ENCODE results near the gene HNRNPA2B1. TPM values are rescaled to one million over a fixed set of nuclear protein-coding genes. Genes with fewer than 3 reads are reported as not detected.
"Not testable (repeated sequence)": the region's sequence is repeated elsewhere in the genome, so short reads cannot be mapped to it uniquely, and the experiment has no call there.

The HNRNPA2B1 gene
- polyA plus RNA-seq, 3 donors, result 1,474 to 1,810 (median 1,601) TPM

- no peak for DNase-seq (ENCODE audit: low read depth in 3 of 3, low spot score in 2 of 3)
Observed at GRCh38 chr7:26167303-26167934, 33.1 kb downstream of the HNRNPA2B1 start.

DNA sequence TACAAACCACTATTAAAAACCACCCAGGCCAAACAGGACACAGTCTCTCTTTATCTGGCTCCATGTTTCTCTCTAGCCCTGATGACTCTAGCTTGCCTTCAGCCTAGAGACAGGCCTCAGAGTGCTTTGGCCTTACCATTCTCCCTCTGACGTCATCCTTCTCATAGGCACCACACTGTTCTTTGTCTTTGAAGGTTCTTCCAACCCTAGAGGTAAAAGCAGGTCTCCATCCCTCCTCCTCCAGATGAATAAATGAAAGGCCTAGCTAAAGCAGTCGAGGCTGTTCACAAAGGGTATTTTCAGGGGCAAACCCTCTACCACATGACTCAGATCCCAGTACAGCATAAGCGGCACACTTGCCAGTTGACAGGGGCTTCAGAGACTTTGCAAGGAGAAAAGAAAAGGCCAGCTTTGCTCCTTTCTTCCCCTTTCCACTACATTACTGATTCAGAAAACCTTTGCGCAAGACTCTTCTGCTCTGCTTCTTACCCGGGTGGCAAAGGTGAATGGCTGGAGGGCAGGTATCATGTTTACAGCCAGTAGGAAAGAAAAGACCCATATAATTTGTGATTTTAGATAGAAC lies 33.8 kb downstream of the HNRNPA2B1 start:
- no peak for DNase-seq (ENCODE audit: low read depth in 3 of 3, low spot score in 2 of 3)

DNA sequence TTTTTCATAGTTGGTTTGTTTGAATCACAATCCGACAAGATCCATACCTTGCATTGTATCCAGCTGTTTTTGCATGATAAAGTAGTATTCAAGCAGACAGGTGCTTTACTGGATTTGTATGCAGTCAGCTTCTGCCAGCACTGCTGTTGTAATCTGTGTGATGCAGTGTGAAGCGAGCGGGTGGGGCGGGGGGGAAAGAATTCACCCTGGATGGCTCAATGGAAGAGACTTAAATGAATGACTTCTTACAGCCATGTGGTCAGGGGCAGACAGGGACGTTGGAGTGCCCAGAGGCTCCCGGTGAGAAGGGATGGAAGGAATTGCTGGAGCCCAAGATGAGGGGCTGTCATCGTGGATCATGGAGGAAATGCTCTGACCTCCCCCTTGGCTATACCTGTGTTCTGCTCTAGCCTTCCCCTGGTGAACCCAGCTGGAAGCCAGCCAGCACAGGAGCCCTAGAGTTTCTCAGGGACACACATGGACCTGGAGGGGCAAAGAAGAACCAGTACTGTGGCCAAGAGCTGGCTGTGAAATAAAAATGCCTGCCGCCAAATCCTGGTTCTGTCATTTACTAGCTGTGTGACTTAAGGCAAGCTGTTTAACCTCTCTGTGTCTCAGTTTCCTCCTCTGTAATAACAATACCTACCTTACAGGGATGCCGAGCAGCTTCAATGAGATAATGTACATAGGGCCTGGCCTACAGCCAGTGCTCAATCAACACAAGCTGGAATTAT lies 34.4 kb downstream of the HNRNPA2B1 start:
- no peak for DNase-seq (ENCODE audit: low read depth in 3 of 3, low spot score in 2 of 3)

DNA sequence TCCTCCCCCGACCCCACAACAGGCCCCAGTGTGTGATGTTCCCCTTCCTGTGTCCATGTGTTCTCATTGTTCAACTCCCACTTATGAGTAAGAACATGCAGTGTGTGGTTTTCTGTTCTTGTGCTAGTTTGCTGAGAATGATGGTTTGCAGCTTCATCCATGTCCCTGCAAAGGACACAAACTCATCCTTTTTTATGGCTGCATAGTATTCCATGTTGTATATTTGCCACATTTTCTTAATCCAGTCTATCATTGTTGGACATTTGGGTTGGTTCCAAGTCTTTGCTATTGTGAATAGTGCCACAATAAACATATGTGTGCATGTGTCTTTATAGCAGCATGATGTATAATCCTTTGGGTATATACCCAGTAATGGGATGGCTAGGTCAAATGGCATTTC lies 36.7 kb downstream of the HNRNPA2B1 start:
- not testable (repeated sequence) for DNase-seq (ENCODE audit: low read depth in 3 of 3, low spot score in 2 of 3)

- no peak for DNase-seq (ENCODE audit: low read depth in 3 of 3, low spot score in 2 of 3)
Observed at GRCh38 chr7:26162431-26162830, 38.1 kb downstream of the HNRNPA2B1 start.

- no peak for DNase-seq (ENCODE audit: low read depth in 3 of 3, low spot score in 2 of 3)
Observed at GRCh38 chr7:26160896-26161295, 39.6 kb downstream of the HNRNPA2B1 start.

GRCh38 chr7:26159243-26159642 lies 41.3 kb downstream of the HNRNPA2B1 start:
- DNase-seq (ENCODE audit: low read depth in 3 of 3, low spot score in 2 of 3), result no peak

- DNase-seq (ENCODE audit: low read depth in 3 of 3, low spot score in 2 of 3), result no peak
Observed at GRCh38 chr7:26157520-26158105, 42.9 kb downstream of the HNRNPA2B1 start.

- no peak for DNase-seq (ENCODE audit: low read depth in 3 of 3, low spot score in 2 of 3)
Observed at GRCh38 chr7:26156451-26157420, 43.8 kb downstream of the HNRNPA2B1 start.

- no peak for DNase-seq (ENCODE audit: low read depth in 3 of 3, low spot score in 2 of 3)
Observed at GRCh38 chr7:26155531-26156375, 44.8 kb downstream of the HNRNPA2B1 start.

DNA sequence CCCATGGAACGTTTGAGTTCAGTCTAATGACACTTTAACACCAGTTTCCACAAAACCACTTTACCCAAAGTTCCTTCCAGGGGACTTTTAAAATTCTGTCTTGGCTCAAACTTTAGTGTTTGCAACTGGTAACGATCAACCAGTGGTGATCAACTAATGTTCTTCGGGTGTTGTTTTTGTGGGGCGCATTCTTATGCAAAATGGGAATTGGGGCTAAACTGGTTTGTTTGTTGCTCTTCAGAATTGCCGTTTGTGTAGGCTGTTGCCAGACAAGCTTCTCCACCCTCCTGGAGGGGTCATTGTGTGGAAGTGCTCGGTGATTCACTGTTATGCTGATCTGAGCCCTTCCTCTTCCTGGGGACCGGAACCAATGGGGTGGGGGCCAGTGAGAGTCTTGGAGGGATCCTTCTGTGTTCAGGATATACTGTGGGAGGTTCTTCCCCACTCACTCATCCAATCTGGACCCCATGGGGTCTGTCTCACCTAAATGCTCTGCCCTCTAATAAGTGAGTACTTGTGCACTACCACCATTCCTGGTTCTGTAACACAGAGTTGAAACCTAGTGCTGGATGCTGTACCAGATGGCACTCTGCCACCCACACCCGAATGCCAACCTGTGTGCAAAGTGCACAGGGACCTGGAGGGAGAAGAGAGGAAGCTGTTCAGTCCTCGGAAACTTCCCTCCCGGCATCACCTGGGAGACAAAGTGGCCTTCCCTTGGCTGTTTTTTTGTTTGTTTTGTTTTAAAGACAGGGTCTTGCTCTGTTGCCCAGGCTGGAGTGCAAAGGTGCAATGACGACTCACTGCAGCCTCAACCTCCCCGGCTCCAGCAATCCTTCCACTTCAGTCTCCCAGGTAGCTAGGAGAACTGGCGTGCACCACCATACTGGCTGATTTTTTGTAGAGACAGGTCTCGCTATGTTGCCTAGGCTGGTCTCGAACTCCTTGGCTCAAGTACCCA lies 46.4 kb downstream of the HNRNPA2B1 start:
- no peak for DNase-seq (ENCODE audit: low read depth in 3 of 3, low spot score in 2 of 3)

DNA sequence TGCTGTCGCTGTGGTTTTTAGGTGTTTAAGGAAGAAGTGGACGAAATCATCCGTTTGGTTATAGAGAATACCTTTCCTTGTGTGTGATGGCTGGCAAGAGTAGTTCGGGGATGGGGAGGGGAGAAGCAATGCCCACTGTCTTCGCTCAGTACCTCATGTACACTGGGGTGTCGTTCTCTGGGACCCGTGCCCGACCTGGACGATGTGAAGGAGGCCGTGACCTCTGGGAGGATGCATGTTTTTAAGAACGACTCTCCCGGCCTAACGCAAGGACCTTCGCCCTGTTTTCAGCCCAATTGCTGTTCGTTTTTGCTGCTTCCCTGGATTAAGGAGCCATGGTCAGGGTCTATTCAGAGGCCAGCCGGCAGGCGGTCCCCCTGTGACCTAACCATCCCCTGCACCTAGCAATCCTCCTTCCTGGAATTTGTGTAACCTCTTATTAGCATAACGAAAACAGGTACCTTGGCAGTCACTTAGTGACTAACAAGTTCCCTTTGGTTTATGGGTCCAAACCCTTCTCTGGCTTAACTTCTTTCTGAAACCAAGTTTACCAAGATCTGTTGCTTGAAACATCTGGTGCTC lies 47.2 kb downstream of the HNRNPA2B1 start:
- DNase-seq (ENCODE audit: low read depth in 3 of 3, low spot score in 2 of 3), result no peak

DNA sequence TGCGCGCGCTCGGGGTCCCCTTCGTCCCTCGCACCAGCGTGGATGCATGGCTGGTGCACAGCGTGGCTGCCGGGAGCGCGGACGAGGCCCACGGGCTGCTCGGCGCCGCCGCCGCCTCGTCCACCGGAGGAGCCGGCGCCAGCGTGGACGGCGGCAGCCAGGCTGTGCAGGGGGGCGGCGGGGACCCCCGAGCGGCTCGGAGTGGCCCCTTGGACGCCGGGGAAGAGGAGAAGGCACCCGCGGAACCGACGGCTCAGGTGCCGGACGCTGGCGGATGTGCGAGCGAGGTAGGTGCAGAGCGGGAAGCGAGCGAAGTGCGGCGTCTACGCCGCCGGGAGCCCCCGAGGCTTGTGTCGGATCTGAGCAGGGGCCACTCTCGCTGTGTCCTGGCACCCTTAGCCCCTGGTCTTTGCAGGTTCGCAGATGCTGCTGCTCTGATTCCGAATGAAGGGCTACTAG lies 47.7 kb downstream of the HNRNPA2B1 start:
- DNase-seq (ENCODE audit: low read depth in 3 of 3, low spot score in 2 of 3), result not testable (repeated sequence)

DNA sequence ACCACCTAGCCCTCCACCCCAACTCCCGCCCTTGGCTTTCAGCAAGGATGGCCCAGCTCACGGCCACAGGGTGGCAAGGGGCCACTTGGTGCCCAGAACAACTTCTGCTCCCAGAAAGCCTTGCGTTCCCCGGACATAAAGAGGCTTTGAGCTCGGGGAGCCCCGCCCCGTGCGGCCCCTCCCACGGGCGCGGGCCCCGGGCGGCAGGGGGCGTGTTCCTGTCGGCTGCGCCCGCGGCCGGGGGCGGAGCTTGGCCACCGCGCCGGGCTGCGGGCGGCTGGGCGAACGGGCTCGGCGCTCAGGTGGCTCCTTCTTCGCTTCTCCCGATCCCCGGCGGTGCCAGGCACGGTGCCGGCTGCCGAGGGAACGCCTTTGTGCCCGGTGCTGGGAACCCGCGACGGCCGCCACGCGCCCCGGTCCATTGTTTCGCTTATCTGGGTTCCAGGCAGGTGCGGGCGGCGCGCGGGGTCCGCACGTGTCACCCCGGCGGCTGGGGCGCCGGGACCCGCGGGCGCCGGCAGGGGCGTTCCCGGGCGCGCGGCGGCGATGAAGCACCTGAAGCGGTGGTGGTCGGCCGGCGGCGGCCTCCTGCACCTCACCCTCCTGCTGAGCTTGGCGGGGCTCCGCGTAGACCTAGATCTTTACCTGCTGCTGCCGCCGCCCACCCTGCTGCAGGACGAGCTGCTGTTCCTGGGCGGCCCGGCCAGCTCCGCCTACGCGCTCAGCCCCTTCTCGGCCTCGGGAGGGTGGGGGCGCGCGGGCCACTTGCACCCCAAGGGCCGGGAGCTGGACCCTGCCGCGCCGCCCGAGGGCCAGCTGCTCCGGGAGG lies 48.4 kb downstream of the HNRNPA2B1 start, which contains the start of gene NFE2L3:
Gene NFE2L3, plus strand, starts transcription at position 246 of the 829 bp plus-strand sequence. Its CDS starts 301 bp downstream, at position 547.
- peak in 1 of 3 donors; percentile 42 for DNase-seq (ENCODE audit: low read depth in 3 of 3, low spot score in 2 of 3)

- no peak for DNase-seq (ENCODE audit: low read depth in 3 of 3, low spot score in 2 of 3)
Observed at GRCh38 chr7:26151650-26151952, 48.9 kb downstream of the HNRNPA2B1 start.

GRCh38 chr7:26151096-26151495 lies 49.5 kb downstream of the HNRNPA2B1 start:
- DNase-seq (ENCODE audit: low read depth in 3 of 3, low spot score in 2 of 3), result no peak

DNA sequence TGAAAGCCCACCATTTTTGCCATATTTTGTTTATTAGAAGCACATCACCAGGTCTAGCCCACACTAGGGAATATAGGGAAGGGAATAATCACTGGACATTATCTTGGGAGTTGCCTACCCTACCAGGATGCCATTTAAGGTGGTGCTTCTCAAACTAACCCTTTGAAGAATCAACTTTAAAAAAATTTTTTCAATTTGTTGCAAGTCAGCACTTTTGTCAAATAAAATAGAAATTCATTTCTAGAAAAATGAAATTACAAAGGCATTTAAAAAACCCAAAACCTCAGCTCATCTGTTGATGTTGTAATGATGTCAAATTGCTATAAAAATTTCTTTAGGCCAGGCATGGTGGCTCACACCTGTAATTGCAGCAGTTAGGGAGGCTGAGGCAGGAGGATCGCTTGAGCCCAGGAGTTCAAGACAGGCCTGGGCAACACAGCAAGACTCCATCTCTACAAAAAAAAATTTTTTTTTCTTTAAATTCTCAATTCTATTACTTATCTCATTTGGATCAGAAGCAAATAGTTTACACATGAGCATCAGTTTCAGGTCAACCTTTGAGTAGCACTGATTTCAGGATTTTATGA lies 51.1 kb downstream of the HNRNPA2B1 start:
- DNase-seq (ENCODE audit: low read depth in 3 of 3, low spot score in 2 of 3), result no peak

Measured in right renal cortex interstitium (tissue), 3 donors.